Lower leg skin (tissue), 3 donors: Measurements from ENCODE around the gene SLC43A2.

ENCODE experiments used
- CTCF ChIP-seq, 3 donors: fragments of 450-650 bp; IDR thresholded peaks; one replicate each; pipeline ENCODE4 v1.5.1; 2016; ENCODE audit warnings: antibody characterized with exemption in 3 of 3, mild to moderate bottlenecking in 3 of 3, moderate library complexity in 2 of 3
- POLR2A ChIP-seq, 2 donors: fragments of 450-650 bp; IDR thresholded peaks; one replicate each; pipeline ENCODE4 v1.6.1; 2016 to 2017; ENCODE audit warnings: antibody characterized with exemption in 2 of 2, mild to moderate bottlenecking in 1 of 2, moderate library complexity in 1 of 2

- TF ChIP-seq CTCF (IDR thresholded peaks at IDR 0.05) (no peak), POLR2A (IDR thresholded peaks at IDR 0.05) (no peak)
Measured at GRCh38 chr17:1638171-1638590, 9.5 kb upstream of the SLC43A2 start.
